ENCODE data around the gene DPYSL3.

The DPYSL3 gene

GRCh38 chr5:147450606-147451005, 59.3 kb downstream of the DPYSL3 start:
- TF ChIP-seq, protein P1, sequence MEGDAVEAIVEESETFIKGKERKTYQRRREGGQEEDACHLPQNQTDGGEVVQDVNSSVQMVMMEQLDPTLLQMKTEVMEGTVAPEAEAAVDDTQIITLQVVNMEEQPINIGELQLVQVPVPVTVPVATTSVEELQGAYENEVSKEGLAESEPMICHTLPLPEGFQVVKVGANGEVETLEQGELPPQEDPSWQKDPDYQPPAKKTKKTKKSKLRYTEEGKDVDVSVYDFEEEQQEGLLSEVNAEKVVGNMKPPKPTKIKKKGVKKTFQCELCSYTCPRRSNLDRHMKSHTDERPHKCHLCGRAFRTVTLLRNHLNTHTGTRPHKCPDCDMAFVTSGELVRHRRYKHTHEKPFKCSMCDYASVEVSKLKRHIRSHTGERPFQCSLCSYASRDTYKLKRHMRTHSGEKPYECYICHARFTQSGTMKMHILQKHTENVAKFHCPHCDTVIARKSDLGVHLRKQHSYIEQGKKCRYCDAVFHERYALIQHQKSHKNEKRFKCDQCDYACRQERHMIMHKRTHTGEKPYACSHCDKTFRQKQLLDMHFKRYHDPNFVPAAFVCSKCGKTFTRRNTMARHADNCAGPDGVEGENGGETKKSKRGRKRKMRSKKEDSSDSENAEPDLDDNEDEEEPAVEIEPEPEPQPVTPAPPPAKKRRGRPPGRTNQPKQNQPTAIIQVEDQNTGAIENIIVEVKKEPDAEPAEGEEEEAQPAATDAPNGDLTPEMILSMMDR (IDR thresholded peaks at IDR 0.05; ENCODE audit: low read depth, low read length, missing control alignments) = no peak
- in situ Hi-C loops (cut with HindIII; ENCODE audit: low sequenced_read_pairs) = no loop called here
- peak overlapping the region; percentile 60 for H3K4me3 ChIP-seq (ENCODE audit: low read depth, low read length)
- DNase-seq (ENCODE audit: low read depth) = no peak

GRCh38 chr5:147448766-147449165, 61.1 kb downstream of the DPYSL3 start:
- no peak overlapping the region for H3K4me3 ChIP-seq (ENCODE audit: low read depth, low read length)
- DNase-seq (ENCODE audit: low read depth) = no peak
- TF ChIP-seq, protein P1 (IDR thresholded peaks at IDR 0.05; ENCODE audit: low read depth, low read length, missing control alignments) = no peak
- in situ Hi-C loops (cut with HindIII; ENCODE audit: low sequenced_read_pairs) = no loop called here

DNA sequence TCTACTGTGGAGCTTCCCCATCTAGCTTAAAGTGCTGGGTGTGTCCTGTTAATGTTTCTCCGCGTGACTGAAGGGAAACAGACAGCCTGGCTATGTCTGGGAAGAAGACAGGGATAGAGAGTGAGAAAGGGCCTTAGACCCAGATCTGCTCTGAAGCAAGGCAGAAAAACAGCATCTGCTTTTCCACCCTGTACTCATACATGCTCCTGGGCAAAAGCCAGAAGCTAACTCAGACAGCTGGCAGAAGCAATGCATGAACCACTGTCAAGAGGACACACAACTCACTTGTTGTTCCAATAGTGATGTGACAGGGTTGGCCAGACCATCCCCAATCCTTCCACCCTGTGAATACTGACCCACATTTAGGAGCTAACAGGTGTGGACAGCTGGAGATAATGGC, 63.3 kb downstream of the DPYSL3 start:
- H3K4me3 ChIP-seq (ENCODE audit: low read depth, low read length) = no peak overlapping the region
- in situ Hi-C loops (cut with HindIII; ENCODE audit: low sequenced_read_pairs) = no loop called here
- TF ChIP-seq, protein P1 (IDR thresholded peaks at IDR 0.05; ENCODE audit: low read depth, low read length, missing control alignments) = no peak
- no peak for DNase-seq (ENCODE audit: low read depth)

DNA sequence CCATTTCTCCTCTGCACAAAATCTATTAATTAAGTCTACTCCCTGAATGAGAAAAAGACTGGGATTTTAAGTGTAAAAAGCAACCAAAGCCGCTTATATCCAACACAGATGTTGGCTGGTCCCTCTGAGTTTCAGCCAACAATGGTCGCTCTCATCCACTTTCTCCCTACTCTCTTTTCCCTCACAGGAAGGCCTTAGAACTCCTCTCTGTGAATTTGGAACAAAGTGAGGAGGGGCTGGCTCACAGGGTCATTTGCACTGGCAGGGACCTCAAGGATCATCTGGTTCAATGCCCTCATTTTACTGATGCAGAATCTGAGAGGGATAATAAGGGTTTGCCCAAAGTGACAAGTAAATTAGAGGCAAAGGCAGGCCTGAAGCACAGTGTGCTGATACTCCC, 64.0 kb downstream of the DPYSL3 start:
- TF ChIP-seq, protein P1 (IDR thresholded peaks at IDR 0.05; ENCODE audit: low read depth, low read length, missing control alignments) = no peak
- in situ Hi-C loops (cut with HindIII; ENCODE audit: low sequenced_read_pairs) = no loop called here
- H3K4me3 ChIP-seq (ENCODE audit: low read depth, low read length) = no peak overlapping the region
- DNase-seq (ENCODE audit: low read depth) = no peak

GRCh38 chr5:147445090-147445489, 64.8 kb downstream of the DPYSL3 start:
- H3K4me3 ChIP-seq (ENCODE audit: low read depth, low read length) = no peak overlapping the region
- in situ Hi-C loops (cut with HindIII; ENCODE audit: low sequenced_read_pairs) = no loop called here
- TF ChIP-seq, protein P1 (IDR thresholded peaks at IDR 0.05; ENCODE audit: low read depth, low read length, missing control alignments) = no peak
- DNase-seq (ENCODE audit: low read depth) = no peak

GRCh38 chr5:147442224-147442623, 67.6 kb downstream of the DPYSL3 start:
- in situ Hi-C loops (cut with HindIII; ENCODE audit: low sequenced_read_pairs) = no loop called here
- TF ChIP-seq, protein P1 (IDR thresholded peaks at IDR 0.05; ENCODE audit: low read depth, low read length, missing control alignments) = no peak
- no peak for DNase-seq (ENCODE audit: low read depth)
- no peak overlapping the region for H3K4me3 ChIP-seq (ENCODE audit: low read depth, low read length)

DNA sequence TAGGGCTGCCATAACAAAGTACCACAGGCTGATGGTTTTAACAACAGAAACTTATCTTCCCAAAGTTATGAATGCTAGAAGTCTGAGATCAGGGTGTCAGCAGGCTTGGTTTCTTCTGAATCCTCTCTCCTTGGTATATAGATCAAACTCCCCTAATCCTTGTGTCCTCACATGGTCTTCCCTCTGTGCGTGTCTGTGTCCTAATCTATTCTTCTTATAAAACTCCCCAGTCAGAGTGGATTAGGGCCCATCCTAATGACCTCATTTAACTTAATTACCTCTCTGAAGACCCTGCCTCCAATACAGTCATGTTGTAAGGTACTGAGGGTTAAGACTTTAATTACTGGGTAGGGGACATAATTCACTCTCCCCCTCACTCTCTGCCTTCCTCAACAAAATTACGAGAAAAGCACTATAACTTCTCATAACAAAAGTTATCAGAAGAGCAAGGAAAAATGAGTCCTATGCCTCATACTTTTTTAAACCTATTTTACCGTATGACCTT, 68.6 kb downstream of the DPYSL3 start:
- in situ Hi-C loops (cut with HindIII; ENCODE audit: low sequenced_read_pairs) = no loop called here
- no peak overlapping the region for H3K4me3 ChIP-seq (ENCODE audit: low read depth, low read length)
- TF ChIP-seq, protein P1 (IDR thresholded peaks at IDR 0.05; ENCODE audit: low read depth, low read length, missing control alignments) = no peak
- no peak for DNase-seq (ENCODE audit: low read depth)
